Trophoblast cell (in vitro differentiated cells and primary cell): Measurements from ENCODE around the gene GHRL.

Source experiments
- DNase-seq, 2 donors: peaks; one replicate each; pipeline ENCODE4 v3.0.0-alpha.2; 2016
- H2AFZ ChIP-seq: 2 replicates; pipeline ENCODE4 v1.6.1; 2013; ENCODE audit warnings: low read length, moderate library complexity, mild to moderate bottlenecking; ENCODE audit not compliant: insufficient read depth, poor library complexity
- H2AK5ac ChIP-seq: 2 replicates; pipeline ENCODE4 v1.6.1; 2013; ENCODE audit warnings: mild to moderate bottlenecking, low read length
- H2BK120ac ChIP-seq: 2 replicates; pipeline ENCODE4 v1.6.1; 2013; ENCODE audit warnings: low read length, mild to moderate bottlenecking, moderate library complexity; ENCODE audit not compliant: insufficient read depth, poor library complexity
- H2BK12ac ChIP-seq: 2 replicates; pipeline ENCODE4 v1.6.1; 2013; ENCODE audit warnings: mild to moderate bottlenecking, low read length, moderate library complexity
- H2BK5ac ChIP-seq: 2 replicates; pipeline ENCODE4 v1.6.1; 2013; ENCODE audit warnings: low read length, low read depth, moderate library complexity, mild to moderate bottlenecking; ENCODE audit not compliant: poor library complexity
- H3K14ac ChIP-seq: 2 replicates; pipeline ENCODE4 v1.6.1; 2013; ENCODE audit warnings: mild to moderate bottlenecking, low read length
- H3K18ac ChIP-seq: 2 replicates; pipeline ENCODE4 v1.6.1; 2013; ENCODE audit warnings: mild to moderate bottlenecking, low read length
- H3K23ac ChIP-seq: 2 replicates; pipeline ENCODE4 v1.6.1; 2013; ENCODE audit warnings: low read length
- H3K27ac ChIP-seq: 2 replicates; pipeline ENCODE4 v1.5.1; 2013; ENCODE audit warnings: low read depth, mild to moderate bottlenecking, inconsistent platforms, low read length, moderate library complexity
- H3K27me3 ChIP-seq: 2 replicates; pipeline ENCODE4 v1.6.1; 2013; ENCODE audit warnings: inconsistent platforms, mild to moderate bottlenecking, low read length, moderate library complexity; ENCODE audit not compliant: insufficient read depth
- H3K36me3 ChIP-seq, 2 experiments: 1 replicate in 1 of 2; 2 replicates in 1 of 2; pipeline ENCODE4 v1.6.1; 2013; ENCODE audit warnings: low read length in 2 of 2, mild to moderate bottlenecking in 2 of 2, moderate library complexity in 1 of 2; ENCODE audit not compliant: insufficient read depth in 2 of 2, control insufficient read depth in 1 of 2
- H3K4ac ChIP-seq: 2 replicates; pipeline ENCODE4 v1.6.1; 2013; ENCODE audit warnings: low read depth, mild to moderate bottlenecking, low read length, moderate library complexity
- H3K4me1 ChIP-seq, 2 experiments: 1 replicate in 1 of 2; 2 replicates in 1 of 2; pipeline ENCODE4 v1.6.1; 2013; ENCODE audit warnings: low read length in 2 of 2, mild to moderate bottlenecking in 2 of 2, moderate library complexity in 1 of 2; ENCODE audit not compliant: insufficient read depth in 2 of 2, control insufficient read depth in 1 of 2
- H3K4me2 ChIP-seq: 2 replicates; pipeline ENCODE4 v1.6.1; 2013; ENCODE audit warnings: inconsistent platforms, mild to moderate bottlenecking, low read length, moderate library complexity
- H3K4me3 ChIP-seq: 2 replicates; pipeline ENCODE4 v1.5.1; 2013; ENCODE audit warnings: mild to moderate bottlenecking, low read depth, low read length, inconsistent platforms
- H3K79me1 ChIP-seq: one replicate; pipeline ENCODE4 v1.6.1; 2013; ENCODE audit warnings: low read length
- H3K79me2 ChIP-seq: 2 replicates; pipeline ENCODE4 v1.6.1; 2013; ENCODE audit warnings: low read length, mild to moderate bottlenecking; ENCODE audit not compliant: control insufficient read depth, insufficient read depth, poor library complexity
- H3K9ac ChIP-seq: 2 replicates; pipeline ENCODE4 v1.6.1; 2013; ENCODE audit warnings: mild to moderate bottlenecking, low read length
- H3K9me3 ChIP-seq: 2 replicates; pipeline ENCODE4 v1.6.1; 2013; ENCODE audit warnings: low read depth, mild to moderate bottlenecking, control low read depth, inconsistent platforms, low read length; ENCODE audit not compliant: insufficient read depth
- H4K12ac ChIP-seq: 2 replicates; pipeline ENCODE4 v1.6.1; 2013; ENCODE audit warnings: low read depth, mild to moderate bottlenecking, low read length, moderate library complexity
- H4K8ac ChIP-seq: 2 replicates; pipeline ENCODE4 v1.6.1; 2013; ENCODE audit warnings: low read depth, mild to moderate bottlenecking, low read length, moderate library complexity
- H4K91ac ChIP-seq: one replicate; pipeline ENCODE4 v1.6.1; 2013; ENCODE audit warnings: low read depth, mild to moderate bottlenecking, low read length, moderate library complexity
- WGBS: extraction: QIAGEN DNeasy Blood & Tissue Kit; methylation state at CpG from one replicate; pipeline ENCODE4 v1.1.7; 2013; ENCODE audit warnings: missing lambda C conversion rate; ENCODE audit not compliant: insufficient read length, insufficient coverage; ENCODE audit errors: extremely low coverage; 5-methylcytosine and 5-hydroxymethylcytosine counted together

Gene GHRL

GRCh38 chr3:10305331-10305902 lies 12.7 kb upstream of the GHRL start:
- no peak for DNase-seq
- Histone ChIP-seq H3K23ac (no peak overlapping the region), H2BK12ac (no peak overlapping the region), H2AK5ac (no peak overlapping the region), H3K18ac (no peak overlapping the region), H3K4me3 (no peak overlapping the region), H4K12ac (no peak overlapping the region), H4K91ac (no peak overlapping the region), H2BK5ac (no peak overlapping the region), H3K4me1 (no peaks in the 10 kb centered on the region), H3K27ac (no peak overlapping the region), H3K4ac (no peak overlapping the region), H3K4me2 (no peak overlapping the region), H3K27me3 (no peaks in the 10 kb centered on the region), H4K8ac (no peak overlapping the region), H3K79me1 (no peaks in the 10 kb centered on the region), H3K9ac (no peak overlapping the region), H2AFZ (no peak overlapping the region), H3K9me3 (peaks cover 5% of the 10 kb centered on the region), H2BK120ac (no peak overlapping the region), H3K36me3 (peaks cover 58 to 75% of the 10 kb centered on the region in 2 experiments), H3K14ac (no peak overlapping the region), H3K79me2 (no peaks in the 10 kb centered on the region)
- WGBS: no CpG with 5 or more reads among the region's 4 CpGs

GRCh38 chr3:10304905-10305304 lies 12.2 kb upstream of the GHRL start:
- Histone ChIP-seq H3K4me3 (no peak overlapping the region), H3K27me3 (no peaks in the 10 kb centered on the region), H3K79me2 (no peaks in the 10 kb centered on the region), H3K18ac (no peak overlapping the region), H3K79me1 (no peaks in the 10 kb centered on the region), H4K8ac (no peak overlapping the region), H3K23ac (no peak overlapping the region), H3K9ac (no peak overlapping the region), H2AK5ac (no peak overlapping the region), H3K4ac (no peak overlapping the region), H2AFZ (no peak overlapping the region), H3K27ac (no peak overlapping the region), H2BK5ac (no peak overlapping the region), H4K12ac (no peak overlapping the region), H3K14ac (no peak overlapping the region), H4K91ac (no peak overlapping the region), H3K36me3 (peaks cover 61 to 76% of the 10 kb centered on the region in 2 experiments), H3K4me2 (no peak overlapping the region), H3K9me3 (peaks cover 5% of the 10 kb centered on the region), H2BK120ac (no peak overlapping the region), H3K4me1 (no peaks in the 10 kb centered on the region), H2BK12ac (no peak overlapping the region)
- no peak for DNase-seq
- WGBS: no CpG with 5 or more reads among the region's 8 CpGs

GRCh38 chr3:10303785-10304184 lies 11.0 kb upstream of the GHRL start:
- Histone ChIP-seq H3K9me3 (peaks cover 5% of the 10 kb centered on the region), H2AK5ac (no peak overlapping the region)
- no CpG with 5 or more reads among the region's 8 CpGs for WGBS

GRCh38 chr3:10303105-10303504 lies 10.4 kb upstream of the GHRL start:
- Histone ChIP-seq H3K36me3 (peaks cover 62 to 76% of the 10 kb centered on the region in 2 experiments), H4K12ac (no peak overlapping the region), H2AFZ (no peak overlapping the region), H3K9me3 (peaks cover 5% of the 10 kb centered on the region), H3K79me1 (no peaks in the 10 kb centered on the region), H3K79me2 (no peaks in the 10 kb centered on the region), H3K9ac (no peak overlapping the region), H4K91ac (no peak overlapping the region), H3K4me3 (no peak overlapping the region), H3K23ac (no peak overlapping the region), H2BK12ac (no peak overlapping the region), H3K4me1 (no peaks in the 10 kb centered on the region), H2AK5ac (no peak overlapping the region), H2BK5ac (no peak overlapping the region), H3K27ac (no peak overlapping the region), H3K27me3 (no peaks in the 10 kb centered on the region), H3K4me2 (no peak overlapping the region), H4K8ac (no peak overlapping the region), H3K14ac (no peak overlapping the region), H2BK120ac (no peak overlapping the region), H3K4ac (no peak overlapping the region), H3K18ac (no peak overlapping the region)
- no CpG with 5 or more reads among the region's 9 CpGs for WGBS
- DNase-seq: no peak

More at GRCh38 chr3:10303785-10304184, 11.0 kb upstream of the GHRL start:
- Histone ChIP-seq H3K23ac (no peak overlapping the region), H3K79me2 (no peaks in the 10 kb centered on the region), H3K27me3 (no peaks in the 10 kb centered on the region), H4K91ac (no peak overlapping the region), H4K8ac (no peak overlapping the region), H3K14ac (no peak overlapping the region), H3K4ac (no peak overlapping the region), H2BK5ac (no peak overlapping the region), H3K4me1 (no peaks in the 10 kb centered on the region), H2AFZ (no peak overlapping the region), H4K12ac (no peak overlapping the region), H3K9ac (no peak overlapping the region), H2BK12ac (no peak overlapping the region), H3K4me2 (no peak overlapping the region), H3K4me3 (no peak overlapping the region), H3K27ac (no peak overlapping the region), H2BK120ac (no peak overlapping the region), H3K18ac (no peak overlapping the region), H3K36me3 (peaks cover 62 to 77% of the 10 kb centered on the region in 2 experiments), H3K79me1 (no peaks in the 10 kb centered on the region)
- no peak for DNase-seq
